A549 (cell line): Measurements from ENCODE around the gene PXK.

Experiments
- CTCF ChIP-seq: fragments of >200 bp; sonication (Bioruptor Twin); formaldehyde crosslinking; IDR thresholded peaks from 3 replicates; pipeline ENCODE4 v1.5.1; 2016
- PHF8 ChIP-seq: fragments of 200-600 bp; sonication (generic); IDR thresholded peaks from 2 replicates; pipeline ENCODE4 v1.6.1; 2016; ENCODE audit warnings: low read depth, mild to moderate bottlenecking, antibody characterized with exemption, moderate library complexity, borderline replicate concordance
- POLR2A ChIP-seq: IDR thresholded peaks from 2 replicates; pipeline ENCODE4 v1.6.1; 2012; ENCODE audit warnings: mild to moderate bottlenecking, low read length
- RCOR1 ChIP-seq: fragments of 150-350 bp; IDR thresholded peaks from 2 replicates; pipeline ENCODE4 v1.6.1; 2014; ENCODE audit warnings: antibody characterized with exemption, low read length, low read depth

DNA sequence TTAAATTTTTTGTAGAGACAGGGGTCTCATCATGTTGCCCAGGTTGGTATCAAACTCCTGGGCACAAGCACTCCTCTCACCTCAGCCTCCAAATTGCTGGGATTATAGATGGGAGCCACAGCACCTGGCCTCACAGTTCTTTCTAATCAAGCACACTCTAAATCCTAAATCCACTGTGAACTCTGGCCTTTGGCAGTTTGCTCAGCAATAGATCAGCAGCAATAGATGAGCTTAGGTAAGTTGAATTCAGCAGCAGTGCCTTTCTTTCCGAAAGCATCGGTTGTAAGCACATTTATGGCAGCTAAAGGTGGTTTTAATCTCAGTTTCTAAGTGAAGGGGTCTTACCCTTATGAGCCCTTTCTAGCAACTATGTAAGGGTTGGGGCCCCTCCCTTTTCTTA, 84.4 kb downstream of the PXK start:
- TF ChIP-seq PHF8 (no peak), RCOR1 (no peak), CTCF (no peak), POLR2A (no peak)
